OCI-LY7 (cell line): ENCODE measurements around the gene RSKR. TPM values are rescaled to one million over a fixed set of nuclear protein-coding genes. Genes with fewer than 3 reads are reported as not detected.

Source experiments
- BruUV-seq: library from RNA; stranded (reverse); fragments of 400-500 nt; replicated peaks from 2 replicates; lab custom pipeline; 2021; lab: Mats Ljungman, UMichigan
- CTCF ChIA-PET: fragments of 300-600 bp; sonication (Branson Sonifier 250); formaldehyde crosslinking; loops from one replicate; lab custom pipeline; 2022; ENCODE audit warnings: antibody characterized with exemption; ENCODE audit not compliant: unreplicated experiment; lab: Charles Lee
- POLR2A ChIA-PET: fragments of 300-600 bp; sonication (Branson Sonifier 250); formaldehyde crosslinking; loops from one replicate; lab custom pipeline; 2022; ENCODE audit warnings: antibody characterized with exemption; lab: Charles Lee
- DNase-seq: peaks from one replicate; pipeline ENCODE4 v3.0.0-alpha.2; 2015; ENCODE audit warnings: low spot score
- H2AFZ ChIP-seq: fragments of 200-600 bp; sonication (generic), shearing (Covaris generic); 2 replicates; pipeline ENCODE4 v1.6.1; 2014; ENCODE audit warnings: mild to moderate bottlenecking, antibody characterized with exemption, low read length, moderate library complexity
- H3K27ac ChIP-seq: fragments of 200-600 bp; sonication (generic); 2 replicates; pipeline ENCODE4 v1.5.1; 2014; ENCODE audit warnings: mixed run types, low read depth, mild to moderate bottlenecking, moderate library complexity, low read length, inconsistent platforms; ENCODE audit not compliant: poor library complexity, severe bottlenecking
- H3K36me3 ChIP-seq: fragments of 200-600 bp; sonication (generic); 2 replicates; pipeline ENCODE4 v1.6.1; 2014; ENCODE audit warnings: mild to moderate bottlenecking, antibody characterized with exemption, low read length, moderate library complexity, mixed read lengths; ENCODE audit not compliant: insufficient read depth
- H3K4me1 ChIP-seq: fragments of 200-600 bp; sonication (generic); 2 replicates; pipeline ENCODE4 v1.5.1; 2014; ENCODE audit warnings: mild to moderate bottlenecking, low read length; ENCODE audit not compliant: insufficient read depth, poor library complexity, severe bottlenecking
- H3K4me2 ChIP-seq: fragments of 200-600 bp; sonication (generic); 2 replicates; pipeline ENCODE4 v1.6.1; 2014; ENCODE audit warnings: mild to moderate bottlenecking, low read length
- H3K4me3 ChIP-seq: fragments of 200-600 bp; sonication (generic); 2 replicates; pipeline ENCODE4 v1.5.1; 2014; ENCODE audit warnings: mild to moderate bottlenecking, low read depth, low read length; ENCODE audit not compliant: poor library complexity, severe bottlenecking
- H3K79me2 ChIP-seq: fragments of 200-600 bp; sonication (generic); 2 replicates; pipeline ENCODE4 v1.6.1; 2016; ENCODE audit warnings: low read depth, mild to moderate bottlenecking, low read length, moderate library complexity, mixed read lengths; ENCODE audit not compliant: insufficient read depth
- H3K9me2 ChIP-seq: fragments of 200-600 bp; sonication (generic); 2 replicates; pipeline ENCODE4 v1.6.1; 2016; ENCODE audit warnings: mild to moderate bottlenecking, low read length, mixed read lengths; ENCODE audit not compliant: insufficient read depth
- H3K9me3 ChIP-seq: fragments of 200-600 bp; sonication (generic); 2 replicates; pipeline ENCODE4 v1.6.1; 2014; ENCODE audit warnings: mild to moderate bottlenecking, mixed run types, low read length, mixed read lengths
- H4K20me1 ChIP-seq: fragments of 200-600 bp; sonication (generic); 2 replicates; pipeline ENCODE4 v1.6.1; 2014; ENCODE audit warnings: mild to moderate bottlenecking, antibody characterized with exemption, low read length, moderate library complexity, mixed read lengths; ENCODE audit not compliant: insufficient read depth
- EZH2phosphoT487 ChIP-seq: fragments of 200-600 bp; sonication (generic); IDR thresholded peaks from 2 replicates; pipeline ENCODE4 v1.6.1; 2018; ENCODE audit warnings: low read depth, borderline replicate concordance, mild to moderate bottlenecking, mixed run types, antibody characterized with exemption, low read length, moderate library complexity, mixed read lengths
- intact Hi-C: fragments of 100-400 bp; cut with micrococcal nuclease; formaldehyde crosslinking; loops from one replicate; pipeline ENCODE4 v1.10.0; 2022; ENCODE audit not compliant: unreplicated experiment
- total RNA-seq, 2 experiments: library from RNA; depleted of rRNA in 1 of 2; stranded (reverse); fragments of >200 nt in 1 of 2; shearing (Covaris generic) in 1 of 2; gene quantifications; 2 replicates each; pipeline ENCODE4 v1.2.3, GENCODE V29; 2014 to 2022
- TF ChIP-seq, protein P1 (sequence below): fragments of 200-600 bp; sonication (generic); conservative IDR thresholded peaks from 2 replicates; pipeline ENCODE4 v1.5.1; 2014; ENCODE audit warnings: mild to moderate bottlenecking, antibody characterized with exemption, low read length, moderate library complexity, mixed read lengths

Gene RSKR
- total RNA-seq, 2 experiments from 2014 or later, result 30.4 to 59.6 TPM

DNA sequence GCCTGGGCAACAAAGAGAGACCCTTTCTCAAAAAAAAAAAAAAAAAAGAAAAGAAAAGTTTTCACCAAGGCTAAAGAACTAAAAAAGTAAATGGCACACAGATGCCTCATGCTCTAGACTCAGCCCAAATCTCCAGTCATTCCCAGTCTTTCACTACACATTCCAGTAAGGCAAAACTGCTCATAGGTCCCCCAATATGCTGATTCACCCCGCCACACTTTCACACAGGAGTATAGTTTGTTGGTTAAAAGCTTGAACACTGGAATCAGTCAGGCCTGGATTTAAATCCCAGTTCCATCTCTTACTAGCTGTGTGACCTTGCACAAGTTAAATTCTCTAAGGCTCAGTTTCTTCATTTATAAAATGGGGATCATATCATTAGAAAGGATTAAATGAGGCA lies 44.5 kb downstream of the RSKR start:
- intact Hi-C loops, result no loop called here
- TSS peak; percentile 64 for BruUV-seq
- TF ChIP-seq, protein P1, sequence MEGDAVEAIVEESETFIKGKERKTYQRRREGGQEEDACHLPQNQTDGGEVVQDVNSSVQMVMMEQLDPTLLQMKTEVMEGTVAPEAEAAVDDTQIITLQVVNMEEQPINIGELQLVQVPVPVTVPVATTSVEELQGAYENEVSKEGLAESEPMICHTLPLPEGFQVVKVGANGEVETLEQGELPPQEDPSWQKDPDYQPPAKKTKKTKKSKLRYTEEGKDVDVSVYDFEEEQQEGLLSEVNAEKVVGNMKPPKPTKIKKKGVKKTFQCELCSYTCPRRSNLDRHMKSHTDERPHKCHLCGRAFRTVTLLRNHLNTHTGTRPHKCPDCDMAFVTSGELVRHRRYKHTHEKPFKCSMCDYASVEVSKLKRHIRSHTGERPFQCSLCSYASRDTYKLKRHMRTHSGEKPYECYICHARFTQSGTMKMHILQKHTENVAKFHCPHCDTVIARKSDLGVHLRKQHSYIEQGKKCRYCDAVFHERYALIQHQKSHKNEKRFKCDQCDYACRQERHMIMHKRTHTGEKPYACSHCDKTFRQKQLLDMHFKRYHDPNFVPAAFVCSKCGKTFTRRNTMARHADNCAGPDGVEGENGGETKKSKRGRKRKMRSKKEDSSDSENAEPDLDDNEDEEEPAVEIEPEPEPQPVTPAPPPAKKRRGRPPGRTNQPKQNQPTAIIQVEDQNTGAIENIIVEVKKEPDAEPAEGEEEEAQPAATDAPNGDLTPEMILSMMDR, result no peak
- no peak for TF ChIP-seq EZH2phosphoT487
- Histone ChIP-seq H3K9me2 (no peaks in the 10 kb centered on the region), H3K9me3 (no peaks in the 10 kb centered on the region), H3K4me1 (peaks cover 36% of the 10 kb centered on the region), H3K4me3 (no peak overlapping the region), H3K4me2 (peak overlapping the region; percentile 78; the same call in 1 of the 2 replicates), H2AFZ (no peak overlapping the region), H3K36me3 (peaks cover 10% of the 10 kb centered on the region), H3K27ac (no peak overlapping the region), H4K20me1 (peaks cover 5% of the 10 kb centered on the region), H3K79me2 (peaks cover 5% of the 10 kb centered on the region; the same call in 1 of the 2 replicates)
- ChIA-PET CTCF (no interaction called here), POLR2A (interaction anchor here (0.7 to 1.6 kb wide), 2 partner anchors 8 to 9 kb away, joined by 6 to 13 read pairs; partner anchors contain the start of gene ALDOC)
- DNase-seq, result no peak

DNA sequence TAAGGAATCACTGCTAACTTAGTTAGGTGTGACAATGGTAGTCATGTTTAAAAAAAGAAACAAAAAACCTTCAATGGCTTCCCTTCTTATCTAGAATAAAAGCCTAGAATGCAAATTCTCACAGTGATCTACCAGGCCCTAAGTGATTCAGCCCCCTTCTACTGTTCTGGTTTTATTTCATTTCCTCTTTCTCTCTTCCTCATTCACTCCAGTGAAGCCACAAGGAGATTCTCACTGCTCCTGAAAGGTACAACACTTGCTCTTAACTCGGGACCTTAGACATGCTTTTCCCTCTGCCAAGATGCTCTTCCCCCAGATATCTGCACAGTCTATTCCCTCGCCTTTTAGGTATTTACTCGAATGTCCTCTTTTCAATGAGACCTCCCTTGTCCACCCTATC lies 46.4 kb downstream of the RSKR start:
- Histone ChIP-seq H4K20me1 (peaks cover 5% of the 10 kb centered on the region), H2AFZ (no peak overlapping the region), H3K4me2 (peak overlapping the region; percentile 82), H3K4me3 (peak overlapping the region; percentile 51), H3K9me2 (no peaks in the 10 kb centered on the region), H3K79me2 (peaks cover 5% of the 10 kb centered on the region; the same call in 1 of the 2 replicates), H3K4me1 (peaks cover 34% of the 10 kb centered on the region), H3K9me3 (no peaks in the 10 kb centered on the region), H3K36me3 (peaks cover 15% of the 10 kb centered on the region), H3K27ac (peak overlapping the region; percentile 32)
- POLR2A ChIA-PET, result interaction anchor here (1.6 kb wide), 1 partner anchor 9 kb away, joined by 13 read pairs; the partner anchor contains the start of gene ALDOC
- intact Hi-C loops, result no loop called here
- DNase-seq, result peak; percentile 79
- BruUV-seq, result no TSS peak
- CTCF ChIA-PET, result no interaction called here
- TF ChIP-seq EZH2phosphoT487, result no peak
- TF ChIP-seq, protein P1, result no peak

DNA sequence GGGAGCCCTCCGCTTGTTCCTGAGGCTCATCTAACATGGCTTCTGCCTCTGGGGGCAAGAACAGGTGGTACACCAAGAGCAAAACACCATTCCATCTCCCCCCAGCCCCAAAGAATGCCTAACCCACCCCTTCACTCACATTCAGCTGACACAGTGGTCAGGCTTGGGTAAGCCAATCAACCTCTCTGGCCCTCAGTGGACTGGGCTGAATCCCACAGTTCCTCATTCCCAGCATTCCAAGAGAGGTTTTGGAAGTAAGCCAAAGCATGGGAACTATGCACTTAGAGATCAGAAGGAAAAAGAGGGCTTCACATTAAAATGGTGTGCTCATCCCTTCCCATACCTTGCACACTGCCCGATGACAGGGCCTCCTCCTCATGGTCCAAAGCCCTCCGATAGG lies 50.5 kb downstream of the RSKR start:
- CTCF ChIA-PET, result no interaction called here
- Histone ChIP-seq H3K27ac (no peak overlapping the region), H3K4me1 (peaks cover 19% of the 10 kb centered on the region), H2AFZ (no peak overlapping the region), H4K20me1 (peaks cover 5% of the 10 kb centered on the region), H3K4me2 (no peak overlapping the region), H3K36me3 (peaks cover 31% of the 10 kb centered on the region), H3K9me3 (no peaks in the 10 kb centered on the region), H3K79me2 (peaks cover 5% of the 10 kb centered on the region; the same call in 1 of the 2 replicates), H3K9me2 (no peaks in the 10 kb centered on the region), H3K4me3 (no peak overlapping the region)
- intact Hi-C loops, result no loop called here
- POLR2A ChIA-PET, result no interaction called here
- TF ChIP-seq, protein P1, result no peak
- TF ChIP-seq EZH2phosphoT487, result no peak
- DNase-seq, result no peak
- no TSS peak for BruUV-seq
